ENCODE measurements around the gene RNF11.

The RNF11 gene

GRCh38 chr1:51304360-51304759 is 68.3 kb downstream of the RNF11 start:
- DNase-seq (ENCODE audit: extremely low spot score) = no peak
- CTCF ChIA-PET = interaction anchor here (1.4 to 3.5 kb wide), 3 partner anchors 8 to 37 kb away, joined by 4 to 50 read pairs (median 7); no protein-coding TSS in a partner anchor
- TF ChIP-seq, protein P1, sequence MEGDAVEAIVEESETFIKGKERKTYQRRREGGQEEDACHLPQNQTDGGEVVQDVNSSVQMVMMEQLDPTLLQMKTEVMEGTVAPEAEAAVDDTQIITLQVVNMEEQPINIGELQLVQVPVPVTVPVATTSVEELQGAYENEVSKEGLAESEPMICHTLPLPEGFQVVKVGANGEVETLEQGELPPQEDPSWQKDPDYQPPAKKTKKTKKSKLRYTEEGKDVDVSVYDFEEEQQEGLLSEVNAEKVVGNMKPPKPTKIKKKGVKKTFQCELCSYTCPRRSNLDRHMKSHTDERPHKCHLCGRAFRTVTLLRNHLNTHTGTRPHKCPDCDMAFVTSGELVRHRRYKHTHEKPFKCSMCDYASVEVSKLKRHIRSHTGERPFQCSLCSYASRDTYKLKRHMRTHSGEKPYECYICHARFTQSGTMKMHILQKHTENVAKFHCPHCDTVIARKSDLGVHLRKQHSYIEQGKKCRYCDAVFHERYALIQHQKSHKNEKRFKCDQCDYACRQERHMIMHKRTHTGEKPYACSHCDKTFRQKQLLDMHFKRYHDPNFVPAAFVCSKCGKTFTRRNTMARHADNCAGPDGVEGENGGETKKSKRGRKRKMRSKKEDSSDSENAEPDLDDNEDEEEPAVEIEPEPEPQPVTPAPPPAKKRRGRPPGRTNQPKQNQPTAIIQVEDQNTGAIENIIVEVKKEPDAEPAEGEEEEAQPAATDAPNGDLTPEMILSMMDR (IDR thresholded peaks at IDR 0.05; ENCODE audit: control extremely low read depth, extremely low read depth, low read depth, missing control alignments) = no peak
- POLR2A ChIA-PET = no interaction called here

DNA sequence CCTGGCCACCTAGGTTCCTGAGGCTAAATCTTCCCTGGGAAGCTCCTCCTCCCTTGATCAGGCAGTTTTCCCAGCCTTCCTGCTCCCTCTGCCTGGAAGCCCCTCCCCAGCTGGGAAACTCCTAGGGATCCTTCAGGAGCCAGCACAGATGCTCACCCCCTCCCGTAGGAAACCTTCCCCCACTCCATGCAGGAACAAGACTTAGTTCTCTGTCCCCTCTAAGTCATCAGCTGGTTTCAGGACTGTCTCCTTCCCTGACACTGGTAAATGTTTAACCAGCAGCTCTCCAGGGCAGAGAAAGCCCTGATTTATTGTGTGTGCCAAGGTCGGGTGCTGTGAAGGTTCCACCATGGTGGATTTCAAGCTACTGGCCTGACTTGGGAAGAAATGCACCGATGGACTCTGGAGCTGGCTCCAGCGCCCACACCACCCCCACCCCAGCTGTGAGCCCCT is 69.3 kb downstream of the RNF11 start:
- TF ChIP-seq, protein P1 (IDR thresholded peaks at IDR 0.05; ENCODE audit: control extremely low read depth, extremely low read depth, low read depth, missing control alignments) = no peak
- CTCF ChIA-PET = interaction anchor here (1.0 to 3.5 kb wide), 6 partner anchors 9 to 70 kb away, joined by 3 to 50 read pairs (median 4); partner anchors contain the start of gene RNF11
- no peak for DNase-seq (ENCODE audit: extremely low spot score)
- POLR2A ChIA-PET = no interaction called here

DNA sequence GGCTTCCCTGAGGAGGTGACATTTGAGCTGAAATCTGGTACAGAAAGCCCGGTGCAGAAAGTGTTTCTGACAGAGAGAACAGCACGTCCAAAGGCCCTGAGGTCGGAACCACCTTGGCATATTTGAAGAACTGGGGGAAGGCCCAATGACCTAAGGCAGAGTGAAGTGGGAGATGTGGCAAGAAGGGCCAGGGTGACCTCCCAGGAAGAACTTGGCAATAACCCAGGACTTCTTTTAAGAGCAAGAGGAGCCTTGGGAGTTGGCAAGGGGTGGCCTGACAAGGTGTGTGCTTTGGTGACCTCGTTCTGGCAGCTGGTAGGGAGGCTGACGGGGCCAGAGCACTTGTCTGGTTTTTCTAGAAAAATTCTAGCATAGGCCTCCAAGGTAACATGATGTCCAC is 70.9 kb downstream of the RNF11 start:
- TF ChIP-seq, protein P1 (IDR thresholded peaks at IDR 0.05; ENCODE audit: control extremely low read depth, extremely low read depth, low read depth, missing control alignments) = no peak
- CTCF ChIA-PET = interaction anchor here (3.5 kb wide), 1 partner anchor 11 kb away, joined by 50 read pairs; no protein-coding TSS in a partner anchor
- DNase-seq (ENCODE audit: extremely low spot score) = no peak
- POLR2A ChIA-PET = no interaction called here

GRCh38 chr1:51308636-51309035 is 72.6 kb downstream of the RNF11 start:
- CTCF ChIA-PET = interaction anchor here (0.9 to 1.9 kb wide), 3 partner anchors 12 to 120 kb away, joined by 3 to 11 read pairs (median 3); no protein-coding TSS in a partner anchor
- POLR2A ChIA-PET = interaction anchor here (0.6 kb wide), 1 partner anchor 12 kb away, joined by 5 read pairs; no protein-coding TSS in a partner anchor
- TF ChIP-seq, protein P1 (IDR thresholded peaks at IDR 0.05; ENCODE audit: control extremely low read depth, extremely low read depth, low read depth, missing control alignments) = no peak
- DNase-seq (ENCODE audit: extremely low spot score) = no peak

DNA sequence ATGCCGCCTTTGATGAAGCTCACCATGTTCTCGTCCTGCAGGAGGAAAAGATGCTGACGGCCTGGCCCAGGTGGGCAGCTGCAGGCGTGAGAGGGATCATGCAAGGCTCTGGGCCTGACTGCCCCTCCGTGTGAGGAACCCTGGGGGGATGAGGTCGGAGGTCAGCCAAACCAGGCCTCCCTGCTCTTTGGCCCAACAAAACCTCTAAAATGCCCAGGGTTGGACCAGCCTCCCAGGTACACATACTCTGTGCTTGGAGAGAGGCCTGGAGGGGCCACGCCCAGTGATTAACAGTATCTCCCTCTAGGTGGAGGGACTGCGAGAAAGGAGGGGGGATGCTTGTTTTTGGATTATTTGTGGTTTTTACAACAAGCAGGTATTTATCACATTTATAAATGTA is 73.2 kb downstream of the RNF11 start:
- TF ChIP-seq, protein P1 (IDR thresholded peaks at IDR 0.05; ENCODE audit: control extremely low read depth, extremely low read depth, low read depth, missing control alignments) = no peak
- DNase-seq (ENCODE audit: extremely low spot score) = no peak
- ChIA-PET CTCF (interaction anchor here (0.9 to 1.9 kb wide), 5 partner anchors 9 to 120 kb away, joined by 3 to 11 read pairs (median 3); no protein-coding TSS in a partner anchor), POLR2A (interaction anchor here (0.5 kb wide), 1 partner anchor 1407 kb away, joined by 3 read pairs; no protein-coding TSS in a partner anchor)

- POLR2A ChIA-PET = no interaction called here
- no peak for DNase-seq (ENCODE audit: extremely low spot score)
- CTCF ChIA-PET = interaction anchor here (1.6 to 5.5 kb wide), 2 partner anchors 15 to 43 kb away, joined by 4 to 47 read pairs; no protein-coding TSS in a partner anchor
- TF ChIP-seq, protein P1 (IDR thresholded peaks at IDR 0.05; ENCODE audit: control extremely low read depth, extremely low read depth, low read depth, missing control alignments) = no peak
Observed at GRCh38 chr1:51310871-51311613, 75.0 kb downstream of the RNF11 start.

All from GM10248 (cell line).